Peyer's patch (tissue), 4 donors: Measurements from ENCODE around the gene ZNF236.

Experiments used
- POLR2A ChIP-seq, 2 donors: fragments of 450-650 bp; IDR thresholded peaks; one replicate each; pipeline ENCODE4 v1.5.1; 2017; ENCODE audit warnings: antibody characterized with exemption in 2 of 2, mild to moderate bottlenecking in 2 of 2, moderate library complexity in 2 of 2
- TF ChIP-seq, protein P1 (sequence below), 6 experiments: fragments of 450-650 bp in 4 of 6; fragments of 200-600 bp in 2 of 6; sonication (generic) in 1 of 6; IDR thresholded peaks; one replicate each; pipeline ENCODE4 v1.5.1; 2017 to 2019; ENCODE audit warnings: antibody characterized with exemption in 6 of 6, mild to moderate bottlenecking in 3 of 6, moderate library complexity in 1 of 6

DNA sequence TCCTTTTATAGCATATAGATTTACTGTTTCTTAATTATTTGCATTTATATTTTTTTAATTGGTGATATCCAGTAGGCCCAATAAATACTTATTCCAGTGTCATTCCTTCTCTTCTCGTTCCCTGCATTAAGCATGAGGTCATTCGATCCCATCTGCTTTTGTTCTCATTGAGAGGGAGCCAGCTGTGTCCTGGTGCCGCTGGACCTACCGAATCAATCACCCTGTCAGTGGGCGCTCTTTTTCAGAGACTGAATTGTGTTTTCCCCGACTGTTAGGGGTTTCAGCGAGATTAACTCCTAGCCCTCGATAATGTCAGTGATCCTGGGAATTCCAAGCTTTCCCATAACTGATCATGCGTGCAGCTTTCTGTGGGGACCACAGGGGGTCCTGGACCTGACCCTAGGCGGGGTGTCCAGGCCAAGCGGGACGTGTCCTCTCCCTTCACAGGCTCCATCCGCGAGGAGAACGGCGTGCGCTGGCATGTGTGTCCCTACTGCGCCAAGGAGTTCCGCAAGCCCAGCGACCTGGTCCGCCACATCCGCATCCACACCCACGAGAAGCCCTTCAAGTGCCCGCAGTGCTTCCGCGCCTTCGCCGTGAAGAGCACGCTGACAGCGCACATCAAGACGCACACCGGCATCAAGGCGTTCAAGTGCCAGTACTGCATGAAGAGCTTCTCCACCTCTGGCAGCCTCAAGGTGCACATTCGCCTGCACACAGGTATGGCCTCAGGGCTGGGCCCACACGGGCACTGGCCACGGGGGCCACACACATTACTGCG is 72.4 kb downstream of the ZNF236 start:
- TF ChIP-seq, protein P1, sequence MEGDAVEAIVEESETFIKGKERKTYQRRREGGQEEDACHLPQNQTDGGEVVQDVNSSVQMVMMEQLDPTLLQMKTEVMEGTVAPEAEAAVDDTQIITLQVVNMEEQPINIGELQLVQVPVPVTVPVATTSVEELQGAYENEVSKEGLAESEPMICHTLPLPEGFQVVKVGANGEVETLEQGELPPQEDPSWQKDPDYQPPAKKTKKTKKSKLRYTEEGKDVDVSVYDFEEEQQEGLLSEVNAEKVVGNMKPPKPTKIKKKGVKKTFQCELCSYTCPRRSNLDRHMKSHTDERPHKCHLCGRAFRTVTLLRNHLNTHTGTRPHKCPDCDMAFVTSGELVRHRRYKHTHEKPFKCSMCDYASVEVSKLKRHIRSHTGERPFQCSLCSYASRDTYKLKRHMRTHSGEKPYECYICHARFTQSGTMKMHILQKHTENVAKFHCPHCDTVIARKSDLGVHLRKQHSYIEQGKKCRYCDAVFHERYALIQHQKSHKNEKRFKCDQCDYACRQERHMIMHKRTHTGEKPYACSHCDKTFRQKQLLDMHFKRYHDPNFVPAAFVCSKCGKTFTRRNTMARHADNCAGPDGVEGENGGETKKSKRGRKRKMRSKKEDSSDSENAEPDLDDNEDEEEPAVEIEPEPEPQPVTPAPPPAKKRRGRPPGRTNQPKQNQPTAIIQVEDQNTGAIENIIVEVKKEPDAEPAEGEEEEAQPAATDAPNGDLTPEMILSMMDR (IDR thresholded peaks at IDR 0.05), result no peak
- TF ChIP-seq POLR2A (IDR thresholded peaks at IDR 0.05), result no peak
